Measurements from ENCODE around the gene RGL4.
"Not testable (repeated sequence)": the region's sequence is repeated elsewhere in the genome, so short reads cannot be mapped to it uniquely, and the experiment has no call there.

DNA sequence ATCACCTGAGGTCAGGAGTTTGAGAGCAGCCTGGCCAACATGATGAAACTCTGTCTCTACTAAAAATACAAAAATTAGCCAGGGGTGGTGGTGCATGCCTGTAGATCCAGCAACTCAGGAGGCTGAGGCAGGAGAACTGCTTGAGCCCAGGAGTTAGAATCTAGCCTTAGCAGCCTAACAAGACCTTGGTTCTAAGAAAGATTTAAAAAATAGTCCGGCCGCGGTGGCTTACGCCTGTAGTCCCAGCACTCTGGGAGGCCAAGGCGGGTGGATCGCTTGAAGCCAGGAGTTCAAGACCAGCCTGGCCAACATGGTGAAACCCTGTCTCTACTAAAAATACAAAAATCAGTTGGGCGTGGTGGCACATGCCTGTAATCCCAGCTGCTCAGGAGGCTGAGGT is 44.3 kb upstream of the RGL4 start:
- not testable (repeated sequence) for TF ChIP-seq POLR2AphosphoS5 (IDR thresholded peaks at IDR 0.05; ENCODE audit: borderline replicate concordance, low read depth, low read length); EZH2 (IDR thresholded peaks at IDR 0.05); FOXP2 (optimal IDR thresholded peaks at IDR 0.05; ENCODE audit: control extremely low read depth, extremely low read length, insufficient read depth)
